Upper lobe of left lung (tissue), 4 donors: ENCODE results near the gene EPHB4.

Experiments used
- CTCF ChIP-seq, 6 experiments: fragments of 450-650 bp in 4 of 6; fragments of 200-600 bp in 2 of 6; sonication (generic) in 2 of 6; IDR thresholded peaks; one replicate each; pipeline ENCODE4 v1.5.1; 2016 to 2019; ENCODE audit warnings: antibody characterized with exemption in 6 of 6
- EP300 ChIP-seq, 4 donors: sonication (generic); formaldehyde crosslinking; IDR thresholded peaks; one replicate each; pipeline ENCODE4 v1.5.1; 2017; ENCODE audit warnings: antibody characterized with exemption in 4 of 4, control low read depth in 2 of 4
- POLR2A ChIP-seq, 4 donors: fragments of 450-650 bp; IDR thresholded peaks; one replicate each; pipeline ENCODE4 v1.5.1; 2016 to 2017; ENCODE audit warnings: antibody characterized with exemption in 4 of 4, mild to moderate bottlenecking in 2 of 4
- POLR2AphosphoS5 ChIP-seq, 2 donors: sonication (generic); formaldehyde crosslinking; IDR thresholded peaks; one replicate each; pipeline ENCODE4 v1.5.1; 2017; ENCODE audit warnings: antibody characterized with exemption in 2 of 2

DNA sequence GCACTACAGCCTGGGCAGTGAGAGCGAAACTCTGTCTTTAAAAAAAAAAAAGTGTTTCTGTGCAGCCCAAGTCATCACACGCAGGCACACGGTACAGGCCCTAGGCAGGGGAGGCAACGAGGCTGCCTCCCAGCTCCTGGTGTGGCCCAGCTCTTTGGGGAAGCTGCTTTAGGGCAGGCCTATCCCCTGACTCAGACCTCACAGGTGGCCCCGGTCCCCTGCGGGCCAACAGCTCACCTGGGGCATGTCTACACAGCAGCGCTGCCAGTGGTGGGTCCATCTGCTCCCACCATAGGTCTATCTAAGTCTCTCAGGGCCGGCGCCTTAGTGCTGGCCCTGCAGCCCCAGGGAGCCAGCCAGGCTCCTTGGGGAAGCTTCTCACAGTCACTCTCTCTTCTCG lies 62.5 kb downstream of the EPHB4 start:
- no peak for TF ChIP-seq POLR2AphosphoS5 (IDR thresholded peaks at IDR 0.05)
- no peak for TF ChIP-seq CTCF (IDR thresholded peaks at IDR 0.05)
- TF ChIP-seq POLR2A (IDR thresholded peaks at IDR 0.05), result no peak
- TF ChIP-seq EP300 (IDR thresholded peaks at IDR 0.05), result no peak
